Lower leg skin (tissue), 4 donors: ENCODE results near the gene ADAD2. TPM values are rescaled to one million over a fixed set of nuclear protein-coding genes. Genes with fewer than 3 reads are reported as not detected.

Experiments used
- DNase-seq, 2 donors: peaks; one replicate each; pipeline ENCODE4 v3.0.0-alpha.2; 2019; ENCODE audit warnings: low spot score in 2 of 2
- H3K4me3 ChIP-seq: fragments of 200-600 bp; sonication (generic); 2 replicates; pipeline ENCODE4 v1.5.1; 2017; ENCODE audit warnings: mild to moderate bottlenecking, low read depth; ENCODE audit not compliant: poor library complexity, severe bottlenecking
- CTCF ChIP-seq, 3 donors: fragments of 450-650 bp; IDR thresholded peaks; one replicate each; pipeline ENCODE4 v1.5.1; 2016; ENCODE audit warnings: antibody characterized with exemption in 3 of 3, mild to moderate bottlenecking in 3 of 3, moderate library complexity in 2 of 3
- POLR2A ChIP-seq, 2 donors: fragments of 450-650 bp; IDR thresholded peaks; one replicate each; pipeline ENCODE4 v1.6.1; 2016 to 2017; ENCODE audit warnings: antibody characterized with exemption in 2 of 2, mild to moderate bottlenecking in 1 of 2, moderate library complexity in 1 of 2
- WGBS, 2 donors: methylation state at CpG; one replicate each; pipeline ENCODE4 v1.1.5; 2018; 5-methylcytosine and 5-hydroxymethylcytosine counted together
- intact Hi-C: fragments of 100-400 bp; cut with DNase I; formaldehyde crosslinking; loops from one replicate; pipeline ENCODE4 v1.15.0; 2023; ENCODE audit warnings: low total_unique reads
- total RNA-seq, 4 donors: library from RNA; depleted of rRNA; stranded (reverse); fragments of >200 nt; gene quantifications; one replicate each; pipeline ENCODE4 v1.1.0, GENCODE V29; 2016

ADAD2 gene
- total RNA-seq, 4 donors from 2014 or later, result 0.96 to 1.2 TPM; not detected in 2

GRCh38 chr16:84239141-84239769 is 48.3 kb downstream of the ADAD2 start:
- TF ChIP-seq CTCF (IDR thresholded peaks at IDR 0.05) (no peak), POLR2A (IDR thresholded peaks at IDR 0.05) (no peak)
- 45 to 47% methylated on average over 10 of the region's 10 CpGs for WGBS, 2 donors
- intact Hi-C loops, result no loop called here
- no peak overlapping the region for H3K4me3 ChIP-seq
- no peak for DNase-seq

DNA sequence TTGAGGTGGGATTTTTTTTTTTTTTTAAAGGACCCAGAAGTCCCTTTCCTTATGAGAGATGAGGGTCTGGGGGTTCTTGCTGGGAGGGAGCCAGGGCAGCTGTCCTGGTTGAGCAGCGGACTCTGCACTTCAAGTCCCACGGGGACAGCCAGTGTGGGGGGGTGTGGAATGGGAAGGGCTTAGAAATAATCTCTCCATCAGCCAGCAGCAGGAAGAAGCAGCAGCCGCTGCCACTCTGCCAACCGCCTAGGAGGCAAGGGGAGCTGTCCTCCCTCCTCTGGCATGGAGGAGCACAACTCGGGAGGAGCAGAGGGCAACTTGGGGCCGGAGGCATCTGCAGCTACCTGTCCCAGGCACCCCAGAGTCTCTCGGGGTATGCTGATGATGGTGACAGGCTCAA is 49.0 kb downstream of the ADAD2 start, which contains the start of gene KCNG4:
Gene KCNG4, minus strand, starts transcription at position 104 of the 400 bp plus-strand sequence. CDS start 2,527 bp downstream, outside the sequence.
- DNase-seq, result no peak
- TF ChIP-seq CTCF (IDR thresholded peaks at IDR 0.05) (no peak), POLR2A (IDR thresholded peaks at IDR 0.05) (no peak)
- WGBS, 2 donors, result 18 to 24% methylated on average over 3 to 7 of the region's 7 CpGs
- intact Hi-C loops, result no loop called here
- H3K4me3 ChIP-seq, result no peak within 1 kb of the TSS

- 83 to 93% methylated on average over 2 of the region's 2 CpGs for WGBS, 2 donors
- H3K4me3 ChIP-seq, result no peak overlapping the region
- no peak for DNase-seq
- intact Hi-C loops, result no loop called here
- no peak for TF ChIP-seq POLR2A (IDR thresholded peaks at IDR 0.05)
These were observed 49.5 kb downstream of the ADAD2 start for GRCh38 chr16:84240455-84240854.

- DNase-seq, result no peak
- intact Hi-C loops, result no loop called here
- TF ChIP-seq CTCF (IDR thresholded peaks at IDR 0.05) (no peak), POLR2A (IDR thresholded peaks at IDR 0.05) (no peak)
- WGBS, 2 donors, result 74 to 90% methylated on average over 1 of the region's 1 CpG
- no peak overlapping the region for H3K4me3 ChIP-seq
These were observed 50.8 kb downstream of the ADAD2 start for GRCh38 chr16:84241778-84242177.

- no peak overlapping the region for H3K4me3 ChIP-seq
- TF ChIP-seq CTCF (IDR thresholded peaks at IDR 0.05), result no peak
- TF ChIP-seq POLR2A (IDR thresholded peaks at IDR 0.05), result no peak
- WGBS, 2 donors, result 74 to 87% methylated on average over 9 of the region's 9 CpGs
- DNase-seq, result no peak
- intact Hi-C loops, result no loop called here
These were observed 51.9 kb downstream of the ADAD2 start for GRCh38 chr16:84242839-84243238.

DNA sequence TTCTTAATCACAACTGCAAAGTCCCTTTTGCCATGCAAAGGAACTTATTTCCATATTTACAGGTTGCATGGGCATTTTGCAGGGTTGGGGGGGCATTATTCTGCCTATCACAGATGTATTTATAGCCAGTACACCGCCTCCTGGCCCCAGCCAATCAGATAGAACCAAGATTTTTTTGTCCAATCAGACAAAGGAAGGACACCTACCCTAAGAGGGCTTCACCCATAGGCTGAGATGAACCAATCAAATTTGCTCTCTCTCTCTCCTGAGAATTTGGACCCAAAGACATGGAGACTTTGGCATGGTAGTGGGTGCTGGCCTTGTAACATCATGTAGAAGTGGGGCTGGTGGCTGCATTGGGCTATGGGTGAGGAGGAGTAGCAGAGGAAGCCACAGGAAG is 52.8 kb downstream of the ADAD2 start:
- intact Hi-C loops, result no loop called here
- 72 to 90% methylated on average over 1 of the region's 1 CpG for WGBS, 2 donors
- no peak overlapping the region for H3K4me3 ChIP-seq
- DNase-seq, result no peak
- TF ChIP-seq POLR2A (IDR thresholded peaks at IDR 0.05), result no peak
- TF ChIP-seq CTCF (IDR thresholded peaks at IDR 0.05), result no peak
